PC-3 (cell line): ENCODE results near the gene SCYGR7.

ENCODE experiments used
- CTCF ChIP-seq: fragments of 300-600 bp; sonication (generic); conservative IDR thresholded peaks from 2 replicates; pipeline ENCODE4 v1.5.1; 2017; ENCODE audit warnings: antibody characterized with exemption, low read depth, mild to moderate bottlenecking, low read length
- EZH2 ChIP-seq: fragments of 300-600 bp; sonication (generic); IDR thresholded peaks from one replicate; pipeline ENCODE4 v1.6.1; 2017; ENCODE audit warnings: antibody characterized with exemption, mild to moderate bottlenecking, low read length; ENCODE audit not compliant: unreplicated experiment
- EZH2phosphoT487 ChIP-seq: fragments of 300-600 bp; sonication (generic); IDR thresholded peaks from 2 replicates; pipeline ENCODE4 v1.6.1; 2018; ENCODE audit warnings: mild to moderate bottlenecking, antibody characterized with exemption, low read length, borderline replicate concordance

GRCh38 chr2:227703961-227704360, 24.2 kb upstream of the SCYGR7 start:
- TF ChIP-seq CTCF = no peak
- no peak for TF ChIP-seq EZH2
- no peak for TF ChIP-seq EZH2phosphoT487
